ENCODE data around the gene CAPN8.
A peak's percentile ranks its signal among the peaks of the same experiment; 100 is the strongest.

Gene CAPN8

GRCh38 chr1:223665592-223666312, at the start of gene CAPN8:
CAPN8 (minus strand) TSS chr1:223665701; CDS start chr1:223665646, 55 bp downstream.
- peaks cover 5% of the 10 kb centered on the region for H3K27me3 Mint-ChIP-seq
- H3K36me3 Mint-ChIP-seq = no peaks in the 10 kb centered on the region
- no peak for ATAC-seq (ENCODE audit: low read depth)
- H3K4me1 Mint-ChIP-seq = peaks cover 4% of the 10 kb centered on the region
- H3K4me3 Mint-ChIP-seq = no peak within 1 kb of the TSS
- DNase-seq (ENCODE audit: low spot score in 2 of 2) = no peak
- H3K9me3 Mint-ChIP-seq = no peaks in the 10 kb centered on the region
- H3K27ac Mint-ChIP-seq = no peak within 1 kb of the TSS

- Mint-ChIP-seq H3K27me3 (no peaks in the 10 kb centered on the region), H3K9me3 (no peaks in the 10 kb centered on the region), H3K27ac (peak overlapping the region; percentile 76), H3K4me3 (peak overlapping the region; percentile 51), H3K36me3 (peaks cover 5% of the 10 kb centered on the region), H3K4me1 (peaks cover 51% of the 10 kb centered on the region)
- DNase-seq (ENCODE audit: low spot score in 2 of 2) (no peak), ATAC-seq (ENCODE audit: low read depth) (no peak)
Measured at GRCh38 chr1:223714849-223715603, 49.5 kb upstream of the CAPN8 start.

DNA sequence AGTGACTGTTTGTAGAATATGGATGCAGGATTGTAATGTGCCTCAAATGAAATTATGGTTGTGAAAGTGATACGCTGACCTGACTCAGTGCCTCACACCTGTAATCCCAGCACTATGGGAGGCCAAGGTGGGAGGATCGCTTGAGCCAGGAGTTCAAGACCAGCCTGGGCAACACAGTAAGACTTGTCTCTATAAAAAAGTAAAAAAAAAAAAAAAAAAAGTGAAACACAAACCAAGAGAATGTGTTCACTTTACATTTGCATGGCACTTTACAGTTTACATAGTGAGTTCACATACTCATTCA, 48.9 kb upstream of the CAPN8 start:
- peak overlapping the region; percentile 80 for H3K4me3 Mint-ChIP-seq
- no peak for DNase-seq (ENCODE audit: low spot score in 2 of 2)
- H3K27me3 Mint-ChIP-seq = no peaks in the 10 kb centered on the region
- H3K4me1 Mint-ChIP-seq = peaks cover 51% of the 10 kb centered on the region
- H3K9me3 Mint-ChIP-seq = no peaks in the 10 kb centered on the region
- H3K36me3 Mint-ChIP-seq = peaks cover 2% of the 10 kb centered on the region
- peak overlapping the region; percentile 76 for H3K27ac Mint-ChIP-seq
- no peak for ATAC-seq (ENCODE audit: low read depth)

GRCh38 chr1:223713546-223714420, 48.3 kb upstream of the CAPN8 start:
- Mint-ChIP-seq H3K36me3 (peaks cover 2% of the 10 kb centered on the region), H3K27ac (peak overlapping the region; percentile 58), H3K4me1 (peaks cover 51% of the 10 kb centered on the region), H3K4me3 (peak overlapping the region; percentile 80), H3K27me3 (no peaks in the 10 kb centered on the region), H3K9me3 (no peaks in the 10 kb centered on the region)
- DNase-seq (ENCODE audit: low spot score in 2 of 2) (no peak), ATAC-seq (ENCODE audit: low read depth) (no peak)

DNA sequence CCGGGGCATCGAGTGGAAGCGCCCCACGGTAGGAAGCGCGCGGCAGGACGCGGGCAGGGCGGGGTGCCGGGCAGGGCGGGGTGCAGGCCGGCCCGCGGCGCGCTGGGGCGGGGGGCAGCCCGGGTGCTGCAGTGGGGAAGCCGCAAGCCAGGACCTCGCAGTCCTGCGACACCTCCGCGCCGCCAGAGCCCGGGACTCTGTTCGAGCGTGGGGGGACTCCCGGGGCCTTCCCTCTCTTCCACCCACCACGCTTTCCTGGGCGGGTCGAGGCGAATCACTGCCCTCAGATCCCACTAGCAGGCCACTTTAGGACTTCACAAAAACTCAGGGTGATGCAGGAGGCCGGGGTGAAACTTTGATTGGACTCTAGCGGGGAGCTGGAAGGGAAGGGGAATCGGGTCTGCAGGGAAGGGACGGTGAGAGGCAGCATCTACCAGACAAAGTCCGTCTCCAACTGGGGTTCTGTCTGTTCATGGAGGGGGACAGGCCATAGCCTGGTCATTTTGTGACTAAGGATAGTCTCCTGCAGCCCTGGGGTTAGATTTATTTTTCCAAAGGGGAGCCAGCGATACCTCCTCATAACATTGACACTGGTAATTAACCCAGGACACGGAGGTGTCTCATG, 47.5 kb upstream of the CAPN8 start:
- Mint-ChIP-seq H3K4me3 (peak overlapping the region; percentile 80), H3K27ac (peak overlapping the region; percentile 58), H3K36me3 (peaks cover 2% of the 10 kb centered on the region), H3K9me3 (no peaks in the 10 kb centered on the region), H3K27me3 (no peaks in the 10 kb centered on the region), H3K4me1 (peaks cover 49% of the 10 kb centered on the region)
- DNase-seq (ENCODE audit: low spot score in 2 of 2) = peak in 1 of 2 donors; percentile 38
- ATAC-seq (ENCODE audit: low read depth) = peak; percentile 37

GRCh38 chr1:223712194-223712849, 46.8 kb upstream of the CAPN8 start, which contains the start of gene CAPN2:
CAPN2 (plus strand) TSS chr1:223712539; CDS start chr1:223712641, 102 bp downstream.
- Mint-ChIP-seq H3K9me3 (no peaks in the 10 kb centered on the region), H3K4me1 (peaks cover 46% of the 10 kb centered on the region), H3K27me3 (no peaks in the 10 kb centered on the region), H3K4me3 (peak within 1 kb of the TSS; percentile 80), H3K36me3 (peaks cover 2% of the 10 kb centered on the region), H3K27ac (peak within 1 kb of the TSS; percentile 58)
- ATAC-seq (ENCODE audit: low read depth) (peak; percentile 57), DNase-seq (ENCODE audit: low spot score in 2 of 2) (peak; percentile 54 to 59)

GRCh38 chr1:223711747-223712193, 46.3 kb upstream of the CAPN8 start:
- no peaks in the 10 kb centered on the region for H3K36me3 Mint-ChIP-seq
- H3K9me3 Mint-ChIP-seq = no peaks in the 10 kb centered on the region
- H3K27me3 Mint-ChIP-seq = no peaks in the 10 kb centered on the region
- peaks cover 43% of the 10 kb centered on the region for H3K4me1 Mint-ChIP-seq
- DNase-seq (ENCODE audit: low spot score in 2 of 2) (no peak), ATAC-seq (ENCODE audit: low read depth) (peak; percentile 0)
- H3K4me3 Mint-ChIP-seq = peak overlapping the region; percentile 54
- peak overlapping the region; percentile 50 for H3K27ac Mint-ChIP-seq

DNA sequence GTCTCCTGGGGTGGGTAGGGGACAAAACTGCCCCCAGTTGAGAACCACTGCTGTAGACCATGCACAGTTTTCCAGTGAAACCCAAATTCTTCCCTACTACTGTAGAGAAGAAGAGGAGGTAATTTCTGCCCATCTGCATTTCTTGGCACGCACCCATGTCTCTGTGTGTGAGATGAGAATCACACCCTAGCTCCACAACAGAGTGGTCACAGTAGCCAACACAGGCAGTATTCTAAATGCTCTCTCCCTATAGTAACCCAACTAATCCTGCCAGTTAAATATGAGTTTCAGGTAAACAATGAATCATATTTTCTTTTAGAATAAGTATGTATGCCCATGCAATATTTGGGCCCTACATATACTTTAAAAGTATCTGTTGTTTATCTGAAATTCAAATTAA, 45.7 kb upstream of the CAPN8 start:
- no peaks in the 10 kb centered on the region for H3K36me3 Mint-ChIP-seq
- H3K4me3 Mint-ChIP-seq = no peak overlapping the region
- no peaks in the 10 kb centered on the region for H3K27me3 Mint-ChIP-seq
- no peak for DNase-seq (ENCODE audit: low spot score in 2 of 2)
- H3K4me1 Mint-ChIP-seq = peaks cover 38% of the 10 kb centered on the region
- ATAC-seq (ENCODE audit: low read depth) = no peak
- peak overlapping the region; percentile 50 for H3K27ac Mint-ChIP-seq
- no peaks in the 10 kb centered on the region for H3K9me3 Mint-ChIP-seq

DNA sequence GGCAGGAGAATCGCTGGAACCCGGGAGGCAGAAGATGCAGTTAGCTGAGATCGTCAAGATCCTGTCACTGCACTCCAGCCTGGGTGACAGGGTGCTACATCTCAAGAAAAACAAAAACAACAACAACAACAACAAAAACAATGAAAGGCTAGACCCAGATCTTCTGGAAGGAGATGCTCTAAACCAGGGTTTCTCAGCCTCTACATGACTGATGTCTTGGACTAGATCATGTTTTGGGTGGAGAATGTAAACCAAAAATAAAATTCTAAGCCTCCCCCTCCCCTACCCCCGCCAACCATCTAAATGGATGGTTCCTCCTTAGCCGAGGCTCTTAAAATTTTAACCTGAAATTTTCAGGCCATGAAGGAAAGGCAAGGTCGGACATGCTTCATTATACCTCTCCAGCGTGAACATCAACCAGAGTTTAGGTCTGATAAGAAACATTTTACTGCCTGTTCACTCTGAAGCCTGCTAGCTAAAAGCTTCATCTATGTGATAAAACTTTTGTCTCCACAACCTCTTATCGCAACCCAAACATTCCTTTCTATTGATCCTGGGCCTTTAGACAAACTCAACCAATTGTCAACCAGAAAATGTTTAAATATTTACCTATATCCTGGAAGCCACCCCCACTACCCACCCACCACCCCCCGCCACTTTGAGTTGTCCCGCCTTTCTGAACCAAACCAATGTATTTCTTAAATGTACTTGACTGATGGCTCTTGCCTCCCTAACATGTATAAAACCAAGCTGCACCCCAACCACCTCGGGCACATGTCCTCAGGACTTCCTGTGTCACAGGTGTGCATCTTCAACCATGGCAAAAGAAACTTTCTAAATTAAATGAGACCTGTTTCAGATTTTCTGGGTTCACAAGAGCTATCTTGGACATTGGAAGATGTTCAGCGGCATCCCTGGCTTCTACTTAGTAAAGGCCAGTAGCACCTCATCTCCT, 45.0 kb upstream of the CAPN8 start:
- Mint-ChIP-seq H3K4me1 (peaks cover 34% of the 10 kb centered on the region), H3K36me3 (no peaks in the 10 kb centered on the region), H3K9me3 (no peaks in the 10 kb centered on the region), H3K27me3 (no peaks in the 10 kb centered on the region), H3K27ac (peak overlapping the region; percentile 50), H3K4me3 (no peak overlapping the region)
- no peak for ATAC-seq (ENCODE audit: low read depth)
- no peak for DNase-seq (ENCODE audit: low spot score in 2 of 2)

- H3K9me3 Mint-ChIP-seq = no peaks in the 10 kb centered on the region
- H3K27ac Mint-ChIP-seq = no peak overlapping the region
- H3K27me3 Mint-ChIP-seq = no peaks in the 10 kb centered on the region
- H3K36me3 Mint-ChIP-seq = no peaks in the 10 kb centered on the region
- no peak for ATAC-seq (ENCODE audit: low read depth)
- no peak for DNase-seq (ENCODE audit: low spot score in 2 of 2)
- H3K4me3 Mint-ChIP-seq = no peak overlapping the region
- peaks cover 32% of the 10 kb centered on the region for H3K4me1 Mint-ChIP-seq
Measured at GRCh38 chr1:223709598-223709997, 44.1 kb upstream of the CAPN8 start.

- Mint-ChIP-seq H3K4me3 (no peak overlapping the region), H3K4me1 (peaks cover 27% of the 10 kb centered on the region), H3K36me3 (no peaks in the 10 kb centered on the region), H3K27ac (peak overlapping the region; percentile 29), H3K27me3 (no peaks in the 10 kb centered on the region), H3K9me3 (no peaks in the 10 kb centered on the region)
- ATAC-seq (ENCODE audit: low read depth) = no peak
- DNase-seq (ENCODE audit: low spot score in 2 of 2) = no peak
Measured at GRCh38 chr1:223708651-223709268, 43.3 kb upstream of the CAPN8 start.

- no peaks in the 10 kb centered on the region for H3K36me3 Mint-ChIP-seq
- H3K9me3 Mint-ChIP-seq = no peaks in the 10 kb centered on the region
Measured at GRCh38 chr1:223708001-223708359, 42.5 kb upstream of the CAPN8 start.

More at GRCh38 chr1:223708001-223708359, 42.5 kb upstream of the CAPN8 start:
- H3K4me1 Mint-ChIP-seq = peaks cover 22% of the 10 kb centered on the region
- no peak overlapping the region for H3K27ac Mint-ChIP-seq
- no peak overlapping the region for H3K4me3 Mint-ChIP-seq
- ATAC-seq (ENCODE audit: low read depth) (no peak), DNase-seq (ENCODE audit: low spot score in 2 of 2) (no peak)
- no peaks in the 10 kb centered on the region for H3K27me3 Mint-ChIP-seq
